HepG2 (cell line): ENCODE data around the gene TSPYL1. TPM values are rescaled to one million over a fixed set of nuclear protein-coding genes. Genes with fewer than 3 reads are reported as not detected.

Experiments
- ATAC-seq: fragments of 200-7000 bp; cut with Tn5 transposase; 3 replicates; pipeline ENCODE4 v1.9.1; 2020; ENCODE audit warnings: mild to moderate bottlenecking, moderate library complexity
- BruUV-seq: library from RNA; stranded (reverse); fragments of 400-500 nt; replicated peaks from 2 replicates; lab custom pipeline; 2021; lab: Mats Ljungman, UMichigan
- CTCF ChIA-PET: fragments of 300-600 bp; formaldehyde crosslinking; extraction: SDS; loops from one replicate; lab custom pipeline; 2021; ENCODE audit warnings: low total read pairs, inconsistent platforms, low intra/inter-chr PET ratio; lab: Yijun Ruan, JAX
- POLR2A ChIA-PET: fragments of 350-600 bp; sonication (Branson Sonifier 250); formaldehyde crosslinking; loops from one replicate; lab custom pipeline; 2020; ENCODE audit warnings: antibody characterized with exemption, inconsistent platforms; lab: Yijun Ruan, JAX
- DNase-seq: peaks from one replicate; pipeline ENCODE4 v3.0.0-alpha.2; 2015; ENCODE audit warnings: low spot score
- FAIRE-seq: peaks from 3 replicates; lab custom pipeline; 2011; peaks lifted over from hg19 to GRCh38; lab: Jason Lieb, UNC
- H2AFZ ChIP-seq: one replicate; pipeline ENCODE4 v1.6.1; 2011; ENCODE audit warnings: low read length, inconsistent platforms
- H3K27ac ChIP-seq: fragments of 300-600 bp; 3 replicates; pipeline ENCODE4 v1.8.0; 2011; ENCODE audit warnings: mixed run types, mild to moderate bottlenecking, mixed read lengths, low read length, inconsistent platforms; ENCODE audit not compliant: insufficient read depth; ENCODE audit errors: extremely low read length
- H3K27me3 ChIP-seq, 2 experiments: fragments of 200-600 bp in 1 of 2; 2 replicates in 1 of 2; 3 replicates in 1 of 2; pipeline versions ENCODE4 v1.6.0 to v1.8.0; 2011; ENCODE audit warnings: low read length in 2 of 2, mild to moderate bottlenecking in 2 of 2, moderate library complexity in 2 of 2, inconsistent platforms in 1 of 2; ENCODE audit not compliant: insufficient read depth in 2 of 2, control insufficient read depth in 1 of 2
- H3K36me3 ChIP-seq, 2 experiments: fragments of 200-600 bp in 1 of 2; replicated peaks in 1 of 2; 2 replicates in 1 of 2; 3 replicates in 1 of 2; pipeline versions ENCODE4 v1.5.1 to v1.8.0; 2011; ENCODE audit warnings: low read length in 2 of 2, inconsistent platforms in 1 of 2; ENCODE audit not compliant: insufficient read depth in 2 of 2, control insufficient read depth in 1 of 2
- H3K4me1 ChIP-seq: 2 replicates; pipeline ENCODE4 v1.5.1; 2012; ENCODE audit warnings: low read length, inconsistent platforms; ENCODE audit not compliant: insufficient read depth
- H3K4me2 ChIP-seq: 2 replicates; pipeline ENCODE4 v1.6.0; 2011; ENCODE audit warnings: low read depth, low read length, inconsistent platforms
- H3K4me3 ChIP-seq, 3 experiments: fragments of 200-600 bp in 1 of 3; sonication (generic), shearing (Covaris generic) in 1 of 3; replicated peaks in 1 of 3; 2 replicates each; pipeline ENCODE4 v1.5.1; 2011 to 2016; ENCODE audit warnings: low read length in 3 of 3, inconsistent platforms in 2 of 3, low read depth in 2 of 3, mild to moderate bottlenecking in 2 of 3, control low read depth in 1 of 3, mixed read lengths in 1 of 3; ENCODE audit not compliant: insufficient read depth in 1 of 3
- H3K79me2 ChIP-seq: one replicate; pipeline ENCODE4 v1.6.1; 2011; ENCODE audit warnings: low read length, inconsistent platforms; ENCODE audit not compliant: insufficient read depth
- H3K9ac ChIP-seq: 2 replicates; pipeline ENCODE4 v1.6.0; 2011; ENCODE audit warnings: mild to moderate bottlenecking, low read depth, low read length, inconsistent platforms; ENCODE audit not compliant: insufficient read depth
- H3K9me3 ChIP-seq: 2 replicates; pipeline ENCODE4 v1.5.1; 2012; ENCODE audit warnings: mild to moderate bottlenecking, low read length
- H4K20me1 ChIP-seq: 2 replicates; pipeline ENCODE4 v1.6.0; 2011; ENCODE audit warnings: inconsistent platforms, mild to moderate bottlenecking, low read length, moderate library complexity; ENCODE audit not compliant: insufficient read depth
- ARNT2 ChIP-seq: sonication (generic); formaldehyde crosslinking; IDR thresholded peaks from 2 replicates; pipeline ENCODE4 v1.8.0; 2022; ENCODE audit warnings: mild to moderate bottlenecking, low read depth, missing genetic modification reagents, moderate library complexity
- DBP ChIP-seq: sonication (generic); formaldehyde crosslinking; IDR thresholded peaks from 2 replicates; pipeline ENCODE4 v1.4.0; 2020; ENCODE audit warnings: missing genetic modification reagents; ENCODE audit errors: not compliant biosample characterization
- DNMT1 ChIP-seq: sonication (generic); formaldehyde crosslinking; IDR thresholded peaks from 2 replicates; pipeline ENCODE4 v1.5.1; 2020; ENCODE audit warnings: mild to moderate bottlenecking, missing genetic modification reagents
- E2F2 ChIP-seq: sonication (generic); formaldehyde crosslinking; IDR thresholded peaks from 2 replicates; pipeline ENCODE4 v1.4.0; 2020; ENCODE audit warnings: missing genetic modification reagents, borderline replicate concordance
- ELF4 ChIP-seq: sonication (generic); formaldehyde crosslinking; IDR thresholded peaks from 2 replicates; pipeline ENCODE4 v1.5.0; 2020; ENCODE audit warnings: missing genetic modification reagents, mild to moderate bottlenecking, moderate library complexity, borderline replicate concordance
- HMGA1 ChIP-seq: sonication (generic); formaldehyde crosslinking; conservative IDR thresholded peaks from 2 replicates; pipeline ENCODE4 v1.4.0; 2020; ENCODE audit warnings: missing genetic modification reagents
- HNRNPLL ChIP-seq: fragments of 200-400 bp; formaldehyde crosslinking; IDR thresholded peaks from 2 replicates; pipeline ENCODE4 v1.6.1; 2017; ENCODE audit warnings: mild to moderate bottlenecking, low read depth, low read length; ENCODE audit not compliant: poor library complexity, severe bottlenecking
- HOXA9 ChIP-seq: sonication (generic); formaldehyde crosslinking; IDR thresholded peaks from 2 replicates; pipeline ENCODE4 v1.8.1; 2022; ENCODE audit warnings: missing genetic modification reagents, mild to moderate bottlenecking, moderate library complexity, borderline replicate concordance
- ISL2 ChIP-seq: sonication (generic); formaldehyde crosslinking; IDR thresholded peaks from 2 replicates; pipeline ENCODE4 v1.5.0; 2020; ENCODE audit warnings: missing genetic modification reagents
- MAFG ChIP-seq: sonication (generic); formaldehyde crosslinking; IDR thresholded peaks from 2 replicates; pipeline ENCODE4 v1.5.1; 2020; ENCODE audit warnings: mild to moderate bottlenecking, missing genetic modification reagents
- MLX ChIP-seq: IDR thresholded peaks from 2 replicates; pipeline ENCODE4 v1.6.1; 2016
- MTF1 ChIP-seq: sonication (generic); formaldehyde crosslinking; IDR thresholded peaks from 2 replicates; pipeline ENCODE4 v1.5.0; 2020; ENCODE audit warnings: missing genetic modification reagents
- NBN ChIP-seq: fragments of 450-650 bp; conservative IDR thresholded peaks from 2 replicates; pipeline ENCODE4 v1.6.1; 2017
- NFKBIZ ChIP-seq: IDR thresholded peaks from 2 replicates; pipeline ENCODE4 v1.6.1; 2018; ENCODE audit warnings: missing genetic modification reagents, missing compliant biosample characterization
- PHF20 ChIP-seq: sonication (generic); formaldehyde crosslinking; IDR thresholded peaks from 2 replicates; pipeline ENCODE4 v1.5.0; 2020; ENCODE audit warnings: mild to moderate bottlenecking, missing genetic modification reagents
- RBM39 ChIP-seq: fragments of 200-400 bp; formaldehyde crosslinking; IDR thresholded peaks from one replicate; pipeline ENCODE4 v1.6.1; 2018; ENCODE audit warnings: antibody characterized with exemption, mild to moderate bottlenecking, low read depth, low read length; ENCODE audit not compliant: poor library complexity, severe bottlenecking
- THAP11 ChIP-seq: IDR thresholded peaks from 2 replicates; pipeline ENCODE4 v1.6.1; 2016; ENCODE audit warnings: missing biosample characterization, missing genetic modification reagents
- ZNF577 ChIP-seq: sonication (generic); formaldehyde crosslinking; IDR thresholded peaks from 2 replicates; pipeline ENCODE4 v1.4.0; 2020; ENCODE audit warnings: mild to moderate bottlenecking, low read depth, missing genetic modification reagents, borderline replicate concordance
- ZNF607 ChIP-seq: sonication (generic); formaldehyde crosslinking; IDR thresholded peaks from 2 replicates; pipeline ENCODE4 v1.5.1; 2020; ENCODE audit warnings: missing genetic modification reagents, mild to moderate bottlenecking, borderline replicate concordance
- ZNF781 ChIP-seq: sonication (generic); formaldehyde crosslinking; IDR thresholded peaks from 2 replicates; pipeline ENCODE4 v1.5.1; 2020; ENCODE audit warnings: borderline replicate concordance, mild to moderate bottlenecking, missing genetic modification reagents; ENCODE audit errors: not compliant biosample characterization
- WGBS: methylation state at CpG from one replicate; pipeline ENCODE4 v1.1.6; 2017; ENCODE audit warnings: low lambda C conversion rate; 5-methylcytosine and 5-hydroxymethylcytosine counted together
- in situ Hi-C: cut with HindIII; loops from 2 replicates; pipeline ENCODE4 v1.10.0; 2017; ENCODE audit warnings: low pct_unique_long_range_greater_than_20kb; ENCODE audit not compliant: extremely low pct_ligation_motif_present
- intact Hi-C: fragments of 100-400 bp; cut with micrococcal nuclease; formaldehyde crosslinking; loops from one replicate; pipeline ENCODE4 v1.10.0; 2022; ENCODE audit not compliant: unreplicated experiment
- polyA plus RNA-seq, 8 experiments: library from polyadenylated mRNA; depleted of rRNA in 3 of 8; stranded (reverse) in 7 of 8; unstranded in 1 of 8; fragments of >200 nt; fragmentation: Illumina TruSeq in 4 of 8; extraction: Trizol in 4 of 8; gene quantifications; 2 replicates each; pipeline versions ENCODE4 v1.2.1 to v1.2.3, GENCODE V29; 2011 to 2016; ENCODE audit warnings: low read depth in 4 of 8, missing spikeins in 1 of 8, mixed read lengths in 1 of 8; ENCODE audit not compliant: insufficient read depth in 1 of 8
- total RNA-seq, 5 experiments: library from RNA; depleted of rRNA; stranded (reverse); fragments of >200 nt; fragmentation: Illumina TruSeq; extraction: Trizol; gene quantifications; 2 replicates each; pipeline ENCODE4 v1.2.3, GENCODE V29; 2016; ENCODE audit warnings: low read depth in 1 of 5

The TSPYL1 gene
- total and polyA plus RNA-seq, 2 of the 13 experiments (the other 11 are each of a cell fraction or from before 2014, with no cell fraction given): 28.3 to 93.0 TPM

- Histone ChIP-seq H4K20me1 (no peaks in the 10 kb centered on the region), H3K27ac (no peak overlapping the region), H3K9ac (no peak overlapping the region), H3K4me1 (no peaks in the 10 kb centered on the region), H3K36me3 (peaks cover 5 to 20% of the 10 kb centered on the region in 2 experiments; a peak in 3 of 5 replicates), H3K9me3 (no peaks in the 10 kb centered on the region), H3K4me3 (no peak overlapping the region), H3K4me2 (no peak overlapping the region), H3K79me2 (no peaks in the 10 kb centered on the region), H3K27me3 (no peaks in the 10 kb centered on the region)
- ATAC-seq (no peak), DNase-seq (no peak)
- ChIA-PET CTCF (no interaction called here), POLR2A (no interaction called here)
- no TSS peak for BruUV-seq
- in situ Hi-C loops: no loop called here
- TF ChIP-seq ZNF577 (CRISPR knock-in tag) (no peak), HOXA9 (CRISPR knock-in tag) (no peak), PHF20 (no peak), E2F2 (CRISPR knock-in tag) (no peak), NFKBIZ (CRISPR knock-in tag) (no peak), HNRNPLL (no peak), DNMT1 (CRISPR knock-in tag) (no peak), ARNT2 (no peak), ZNF781 (CRISPR knock-in tag) (no peak), DBP (CRISPR knock-in tag) (no peak), MTF1 (CRISPR knock-in tag) (no peak), HMGA1 (CRISPR knock-in tag) (no peak), ELF4 (CRISPR knock-in tag) (no peak), NBN (no peak), ISL2 (CRISPR knock-in tag) (no peak), THAP11 (CRISPR knock-in tag) (no peak), MAFG (no peak), ZNF607 (CRISPR knock-in tag) (no peak), MLX (CRISPR knock-in tag) (no peak), RBM39 (no peak)
- TF ChIP-seq, all 625 proteins: peak for 0
- no peak for FAIRE-seq
- WGBS: 97% methylated on average over 3 of the region's 3 CpGs
- intact Hi-C loops: no loop called here
- no peak overlapping the region for H2AFZ ChIP-seq
These were observed 45.0 kb downstream of the TSPYL1 start for GRCh38 chr6:116234689-116235088.
